ENCODE results near the gene CCL4L2. TPM values are rescaled to one million over a fixed set of nuclear protein-coding genes. Genes with fewer than 3 reads are reported as not detected.
"Not testable (repeated sequence)": the region's sequence is repeated elsewhere in the genome, so short reads cannot be mapped to it uniquely, and the experiment has no call there.

Gene CCL4L2
- total and polyA plus RNA-seq, 8 donors, result 0.81 to 37.6 (median 4.1) TPM

- ATAC-seq, result no peak
- Histone ChIP-seq H3K4me3 (peak overlapping the region in 1 of 2 donors; percentile 15), H3K27me3 (peaks cover 0 to 29% of the 10 kb centered on the region in 2 donors), H3K9me3 (no peaks in the 10 kb centered on the region), H3K27ac (peak overlapping the region in 1 of 2 donors; percentile 79), H3K36me3 (no peaks in the 10 kb centered on the region), H3K4me1 (peaks cover 0 to 86% of the 10 kb centered on the region in 2 donors)
- DNase-seq, result peak in 1 of 4 donors; percentile 71
- intact Hi-C loops (cut with DNase I), result no loop called here
- no peak for TF ChIP-seq CTCF (IDR thresholded peaks at IDR 0.05)
Observed at GRCh38 chr17:36195434-36196130, 15.3 kb upstream of the CCL4L2 start.

- Histone ChIP-seq H3K27ac (peak overlapping the region in 1 of 2 donors; percentile 79), H3K9me3 (no peaks in the 10 kb centered on the region), H3K36me3 (no peaks in the 10 kb centered on the region), H3K4me3 (peak overlapping the region in 1 of 2 donors; percentile 15), H3K27me3 (peaks cover 0 to 33% of the 10 kb centered on the region in 2 donors), H3K4me1 (peaks cover 0 to 80% of the 10 kb centered on the region in 2 donors)
- intact Hi-C loops (cut with DNase I), result no loop called here
- no peak for DNase-seq
- no peak for ATAC-seq
- no peak for TF ChIP-seq CTCF (IDR thresholded peaks at IDR 0.05)
Observed at GRCh38 chr17:36196131-36196486, 14.8 kb upstream of the CCL4L2 start.

- DNase-seq (no peak), ATAC-seq (no peak)
- peaks cover 0 to 33% of the 10 kb centered on the region in 2 donors for H3K27me3 ChIP-seq
- H3K27ac ChIP-seq, result peak overlapping the region in 1 of 2 donors; percentile 79
- H3K4me1 ChIP-seq, result peaks cover 0 to 79% of the 10 kb centered on the region in 2 donors
- no peaks in the 10 kb centered on the region for H3K9me3 ChIP-seq
- H3K4me3 ChIP-seq, result no peak overlapping the region
- intact Hi-C loops (cut with DNase I), result no loop called here
- no peaks in the 10 kb centered on the region for H3K36me3 ChIP-seq
- no peak for TF ChIP-seq CTCF (IDR thresholded peaks at IDR 0.05)
Observed at GRCh38 chr17:36197387-36197703, 13.5 kb upstream of the CCL4L2 start.

- DNase-seq, result no peak
- ATAC-seq, result peak; percentile 43
- H3K27me3 ChIP-seq, result peaks cover 0 to 33% of the 10 kb centered on the region in 2 donors
- H3K36me3 ChIP-seq, result no peaks in the 10 kb centered on the region
- no peaks in the 10 kb centered on the region for H3K9me3 ChIP-seq
- peaks cover 0 to 76% of the 10 kb centered on the region in 2 donors for H3K4me1 ChIP-seq
- no peak overlapping the region for H3K4me3 ChIP-seq
- intact Hi-C loops (cut with DNase I), result no loop called here
- peak overlapping the region in 1 of 2 donors; percentile 19 for H3K27ac ChIP-seq
- no peak for TF ChIP-seq CTCF (IDR thresholded peaks at IDR 0.05)
Observed at GRCh38 chr17:36198831-36199465, 11.9 kb upstream of the CCL4L2 start.

- Histone ChIP-seq H3K27me3 (peaks cover 0 to 19% of the 10 kb centered on the region in 2 donors), H3K4me1 (peaks cover 0 to 58% of the 10 kb centered on the region in 2 donors)
- H3K4me3 ChIP-seq; DNase-seq; intact Hi-C loops (cut with DNase I); ATAC-seq; H3K36me3 ChIP-seq; H3K27ac ChIP-seq; H3K9me3 ChIP-seq: not testable (repeated sequence)
Observed at GRCh38 chr17:36201102-36201501, 9.8 kb upstream of the CCL4L2 start.

GRCh38 chr17:36201506-36201905 lies 9.4 kb upstream of the CCL4L2 start:
- DNase-seq, result peak in 1 of 4 donors; percentile 80
- ATAC-seq; H3K9me3 ChIP-seq; intact Hi-C loops (cut with DNase I); H3K4me3 ChIP-seq; H3K36me3 ChIP-seq; H3K27ac ChIP-seq: not testable (repeated sequence)
- peaks cover 0 to 15% of the 10 kb centered on the region in 2 donors for H3K27me3 ChIP-seq
- peaks cover 0 to 54% of the 10 kb centered on the region in 2 donors for H3K4me1 ChIP-seq

All from left lung (tissue), 10 donors.